NCI-H1417 treated with DMSO at 0.1 percent for 48 hours (cell line): Measurements from ENCODE around the gene PNN.
"Not testable (repeated sequence)": the region's sequence is repeated elsewhere in the genome, so short reads cannot be mapped to it uniquely, and the experiment has no call there.

ENCODE experiments used
- DNase-seq: peaks from one replicate; lab custom pipeline; 2025; lab: John Stamatoyannopoulos, UW

PNN gene

DNA sequence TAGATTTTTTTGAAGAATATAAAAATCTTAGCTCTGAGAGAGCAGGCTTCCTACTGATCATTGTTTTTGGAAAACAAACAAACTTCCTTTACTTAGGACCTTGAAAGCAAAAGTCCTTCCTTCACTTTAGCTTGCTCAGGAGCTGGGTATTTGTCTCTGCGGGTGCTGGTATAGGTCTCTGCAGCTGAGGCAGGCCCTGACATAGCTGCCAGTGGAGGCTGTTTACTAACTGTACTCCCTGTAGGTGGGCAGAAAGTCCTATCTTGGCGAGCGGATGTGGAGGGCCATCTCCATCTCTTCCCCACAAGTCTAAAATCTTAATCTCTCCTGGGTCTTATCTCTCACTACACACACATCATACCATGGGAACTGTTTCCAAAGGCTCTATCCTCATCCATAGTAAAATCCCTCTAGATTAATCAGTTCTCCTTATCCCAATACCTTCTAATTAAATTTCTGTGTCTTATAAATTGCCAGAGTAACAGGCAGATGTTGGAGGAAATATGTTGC lies 54.6 kb downstream of the PNN start:
- DNase-seq = no peak

DNA sequence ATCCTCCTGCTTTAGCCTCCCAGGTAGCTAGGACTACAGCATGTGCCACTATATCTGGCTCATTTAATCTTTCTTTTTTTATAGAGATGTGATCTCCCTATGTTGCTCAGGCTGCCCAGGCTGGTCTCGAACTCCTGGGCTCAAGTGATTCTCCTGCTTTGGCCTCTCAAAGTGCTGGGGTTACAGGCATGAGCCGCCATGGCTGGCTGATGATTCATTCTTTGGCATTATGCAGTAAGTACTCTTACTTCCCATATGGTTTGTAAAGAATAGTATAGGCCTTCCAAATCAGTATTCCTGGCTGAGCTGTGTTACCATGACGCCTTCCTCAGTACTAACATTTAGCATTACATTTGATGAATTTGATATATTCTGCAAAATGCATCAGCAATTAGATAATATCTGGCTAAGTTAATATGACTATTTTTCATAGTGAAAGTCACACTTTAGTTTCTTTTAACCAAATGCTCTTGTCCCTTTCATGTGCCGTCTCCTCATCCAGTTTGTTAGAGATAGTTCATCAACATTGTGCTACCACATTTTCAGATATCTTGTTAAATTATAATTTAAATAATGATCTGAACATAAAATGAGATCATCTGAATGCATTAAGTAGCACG lies 55.5 kb downstream of the PNN start:
- no peak for DNase-seq

DNA sequence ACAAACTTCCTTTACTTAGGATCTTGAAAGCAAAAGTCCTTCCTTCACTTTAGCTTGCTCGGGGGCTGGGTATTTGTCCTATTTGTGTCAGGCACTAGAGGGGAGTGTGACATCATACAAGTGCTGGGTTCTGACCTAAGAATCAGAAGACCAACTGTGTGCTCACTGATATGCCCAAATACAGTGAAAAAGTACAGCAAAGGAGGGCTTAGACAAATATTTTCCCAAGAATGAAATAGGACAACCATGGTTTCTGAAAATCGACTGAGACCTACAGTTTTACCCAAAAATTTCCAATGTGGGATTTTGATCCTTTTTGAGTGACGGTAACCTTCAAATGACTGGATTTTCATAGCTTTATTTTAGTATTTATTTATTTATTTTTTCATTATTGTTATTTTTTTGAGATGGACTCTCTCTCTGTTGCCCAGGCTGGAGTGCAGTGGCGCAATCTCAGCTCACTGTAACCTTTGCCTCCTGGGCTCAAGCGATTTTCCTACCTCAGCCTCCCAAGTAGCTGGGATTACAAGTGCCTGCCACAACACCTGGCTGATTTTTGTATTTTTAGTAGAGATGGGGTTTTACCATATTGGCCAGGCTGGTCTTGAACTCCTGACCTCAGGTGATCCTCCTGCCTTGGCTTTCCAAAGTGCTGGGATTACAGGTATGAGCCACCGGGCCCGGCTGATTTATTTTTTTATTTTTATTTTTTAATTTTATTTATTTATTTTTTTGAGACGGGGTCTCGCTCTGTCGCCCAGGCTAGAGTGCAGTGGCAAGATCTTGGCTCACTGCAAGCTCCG lies 56.9 kb downstream of the PNN start:
- DNase-seq = not testable (repeated sequence)
